ENCODE data around the gene CTNNBL1.
A peak's percentile ranks its signal among the peaks of the same experiment; 100 is the strongest.

CTNNBL1 gene

DNA sequence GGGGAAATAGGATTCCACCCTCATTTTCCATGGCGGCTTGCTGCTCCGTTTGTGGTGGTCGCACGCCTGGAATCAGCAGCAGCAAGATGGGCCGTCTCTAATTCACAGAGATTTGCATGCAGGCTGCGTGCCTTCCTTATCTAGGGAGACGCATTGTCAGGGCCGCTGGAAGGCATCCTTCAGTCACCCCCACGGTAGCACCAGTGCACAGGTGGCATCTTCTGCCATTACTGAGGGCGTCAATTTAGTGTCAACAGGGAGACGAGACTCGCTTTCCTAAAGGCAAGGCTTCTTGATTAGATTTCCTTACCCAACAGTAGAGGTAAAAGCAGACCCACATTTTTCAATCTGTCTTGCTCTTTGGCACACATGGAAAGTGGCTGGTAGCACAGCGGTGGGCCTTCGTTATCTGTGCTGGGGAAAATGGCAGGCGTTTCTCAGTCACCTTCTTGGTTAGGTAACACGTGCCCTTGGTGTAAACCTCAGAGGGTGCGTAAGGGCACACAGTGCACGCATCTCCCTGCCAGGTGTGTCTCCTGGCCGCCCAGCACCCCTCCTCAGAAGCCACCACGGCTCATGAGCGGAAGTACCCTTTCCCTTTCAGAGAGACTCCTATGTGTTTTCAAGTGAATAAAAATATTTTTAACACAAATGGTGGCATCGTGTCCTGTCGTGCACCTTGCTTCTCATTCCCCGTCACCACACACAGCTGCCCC, 181.8 kb downstream of the CTNNBL1 start:
- Histone ChIP-seq H3K27ac (no peak overlapping the region), H3K36me3 (peaks cover 5% of the 10 kb centered on the region), H3K9me3 (ENCODE audit: severe bottlenecking) (no peaks in the 10 kb centered on the region), H3K4me3 (ENCODE audit: low read depth, low read length) (no peak overlapping the region), H3K27me3 (ENCODE audit: insufficient read depth, low read depth, severe bottlenecking) (no peaks in the 10 kb centered on the region)
- TF ChIP-seq, protein P1, sequence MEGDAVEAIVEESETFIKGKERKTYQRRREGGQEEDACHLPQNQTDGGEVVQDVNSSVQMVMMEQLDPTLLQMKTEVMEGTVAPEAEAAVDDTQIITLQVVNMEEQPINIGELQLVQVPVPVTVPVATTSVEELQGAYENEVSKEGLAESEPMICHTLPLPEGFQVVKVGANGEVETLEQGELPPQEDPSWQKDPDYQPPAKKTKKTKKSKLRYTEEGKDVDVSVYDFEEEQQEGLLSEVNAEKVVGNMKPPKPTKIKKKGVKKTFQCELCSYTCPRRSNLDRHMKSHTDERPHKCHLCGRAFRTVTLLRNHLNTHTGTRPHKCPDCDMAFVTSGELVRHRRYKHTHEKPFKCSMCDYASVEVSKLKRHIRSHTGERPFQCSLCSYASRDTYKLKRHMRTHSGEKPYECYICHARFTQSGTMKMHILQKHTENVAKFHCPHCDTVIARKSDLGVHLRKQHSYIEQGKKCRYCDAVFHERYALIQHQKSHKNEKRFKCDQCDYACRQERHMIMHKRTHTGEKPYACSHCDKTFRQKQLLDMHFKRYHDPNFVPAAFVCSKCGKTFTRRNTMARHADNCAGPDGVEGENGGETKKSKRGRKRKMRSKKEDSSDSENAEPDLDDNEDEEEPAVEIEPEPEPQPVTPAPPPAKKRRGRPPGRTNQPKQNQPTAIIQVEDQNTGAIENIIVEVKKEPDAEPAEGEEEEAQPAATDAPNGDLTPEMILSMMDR (IDR thresholded peaks at IDR 0.05; ENCODE audit: low read depth, low read length) = no peak
- no peak for DNase-seq

DNA sequence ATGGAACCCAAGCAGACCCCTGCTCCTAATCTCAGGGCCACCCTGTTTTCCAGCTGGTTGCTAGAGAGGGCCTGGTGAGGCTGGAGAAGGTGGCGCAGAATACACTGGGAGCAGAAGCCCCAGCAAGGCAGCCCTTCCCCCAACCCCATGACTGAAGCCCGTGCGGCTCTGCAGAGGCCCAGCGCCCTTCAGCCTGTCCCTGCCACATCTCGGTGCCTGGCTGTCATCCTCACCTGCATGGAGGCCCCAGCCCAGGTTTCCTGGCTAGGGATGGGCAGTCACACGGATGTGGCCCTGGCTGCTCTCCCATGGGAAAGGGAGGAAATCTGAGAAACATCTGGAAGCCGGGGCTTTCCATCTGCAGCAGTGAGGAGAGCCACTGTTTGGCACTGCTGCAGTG, 183.0 kb downstream of the CTNNBL1 start:
- Histone ChIP-seq H3K27me3 (ENCODE audit: insufficient read depth, low read depth, severe bottlenecking) (no peaks in the 10 kb centered on the region), H3K9me3 (ENCODE audit: severe bottlenecking) (no peaks in the 10 kb centered on the region), H3K27ac (no peak overlapping the region), H3K36me3 (peaks cover 5% of the 10 kb centered on the region), H3K4me3 (ENCODE audit: low read depth, low read length) (no peak overlapping the region)
- no peak for DNase-seq
- TF ChIP-seq, protein P1 (IDR thresholded peaks at IDR 0.05; ENCODE audit: low read depth, low read length) = no peak

DNA sequence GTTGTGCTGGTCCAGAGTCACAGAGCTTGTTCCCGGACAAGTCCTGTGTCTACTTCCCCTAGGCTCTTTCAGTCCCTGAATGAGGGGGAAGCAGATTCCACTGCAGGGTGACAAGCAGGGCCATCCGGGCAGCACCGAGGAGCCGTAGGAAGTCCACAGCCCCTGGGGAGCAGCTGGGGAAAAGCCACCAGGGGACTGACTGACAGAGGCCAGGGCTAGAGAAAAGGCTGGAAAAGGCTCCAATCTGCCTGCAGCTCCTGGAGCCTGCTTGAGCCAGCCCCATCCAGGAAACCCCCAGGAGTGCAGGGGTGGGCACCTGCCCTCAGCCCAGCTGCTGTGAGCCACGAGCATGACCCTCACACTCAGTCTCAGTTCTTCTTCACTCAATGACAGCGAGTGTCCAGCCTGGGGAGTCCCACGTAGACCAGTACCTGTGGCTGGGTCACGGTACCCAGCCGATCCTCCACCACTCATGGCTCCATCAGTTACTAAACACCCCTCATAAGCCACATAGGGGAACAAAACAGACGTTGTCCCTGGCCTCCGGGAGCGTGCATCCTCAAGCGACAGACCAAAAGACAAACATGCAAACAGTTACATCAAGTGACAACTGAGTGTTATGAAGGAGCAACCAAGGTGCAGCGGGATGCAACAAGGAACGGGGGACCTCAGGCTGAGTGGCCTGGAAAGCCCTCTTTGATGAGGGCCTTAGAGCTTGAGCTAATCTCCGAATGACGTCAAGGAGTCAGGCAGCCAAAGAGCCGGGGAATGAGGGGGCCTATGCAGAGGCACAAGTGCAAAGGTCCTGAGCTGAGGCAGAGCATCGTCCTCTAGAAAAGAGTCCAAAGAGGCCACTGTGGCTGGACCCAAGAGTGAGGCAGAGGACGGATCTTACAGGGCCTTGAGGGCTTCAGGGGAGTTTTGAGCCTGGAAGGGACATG, 184.3 kb downstream of the CTNNBL1 start:
- Histone ChIP-seq H3K9me3 (ENCODE audit: severe bottlenecking) (no peaks in the 10 kb centered on the region), H3K36me3 (peaks cover 5% of the 10 kb centered on the region), H3K4me3 (ENCODE audit: low read depth, low read length) (no peak overlapping the region), H3K27ac (peak overlapping the region; percentile 49; the same call in 1 of the 2 replicates), H3K27me3 (ENCODE audit: insufficient read depth, low read depth, severe bottlenecking) (no peaks in the 10 kb centered on the region)
- DNase-seq = peak; percentile 77
- TF ChIP-seq, protein P1 (IDR thresholded peaks at IDR 0.05; ENCODE audit: low read depth, low read length) = no peak

DNA sequence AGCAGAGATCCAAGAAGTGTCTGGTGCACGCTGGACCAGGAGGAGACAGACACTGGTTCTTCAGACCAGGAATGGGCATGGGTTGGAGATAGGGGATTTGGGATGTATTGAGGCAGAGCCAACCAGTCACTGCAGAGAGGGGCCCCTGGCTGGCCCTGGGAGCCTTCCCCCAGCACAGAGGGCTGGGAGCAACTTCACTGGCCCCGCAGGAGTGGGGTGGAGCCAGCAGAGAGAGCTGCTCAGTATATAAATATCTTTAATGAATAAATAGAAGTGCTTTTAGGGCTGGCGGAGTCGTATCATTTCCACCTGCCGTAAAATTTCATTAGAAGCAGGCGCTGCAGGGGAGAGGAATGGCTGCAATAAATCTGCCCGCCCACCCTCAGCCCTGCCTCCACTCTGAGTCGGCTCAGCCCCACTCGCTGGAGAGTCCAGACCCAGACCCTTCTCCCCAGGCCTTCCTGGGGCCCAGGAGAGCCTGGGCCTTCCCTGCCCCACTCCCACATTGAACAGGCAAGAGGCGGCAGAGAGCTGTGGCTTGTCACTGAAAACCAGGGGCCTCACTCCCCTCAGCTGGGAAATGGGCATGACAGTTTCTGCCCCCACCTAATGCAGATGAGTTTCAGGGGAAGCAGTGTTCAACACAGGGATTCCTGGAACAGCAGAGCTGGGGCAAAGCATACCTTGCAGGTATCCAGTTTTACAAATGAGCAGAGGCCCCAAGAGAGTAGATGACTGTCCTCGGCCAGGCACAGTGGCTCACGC, 185.2 kb downstream of the CTNNBL1 start:
- H3K27me3 ChIP-seq (ENCODE audit: insufficient read depth, low read depth, severe bottlenecking) = no peaks in the 10 kb centered on the region
- no peak overlapping the region for H3K4me3 ChIP-seq (ENCODE audit: low read depth, low read length)
- no peak for DNase-seq
- H3K9me3 ChIP-seq (ENCODE audit: severe bottlenecking) = no peaks in the 10 kb centered on the region
- TF ChIP-seq, protein P1 (IDR thresholded peaks at IDR 0.05; ENCODE audit: low read depth, low read length) = no peak
- no peaks in the 10 kb centered on the region for H3K36me3 ChIP-seq
- peak overlapping the region; percentile 49 for H3K27ac ChIP-seq

DNA sequence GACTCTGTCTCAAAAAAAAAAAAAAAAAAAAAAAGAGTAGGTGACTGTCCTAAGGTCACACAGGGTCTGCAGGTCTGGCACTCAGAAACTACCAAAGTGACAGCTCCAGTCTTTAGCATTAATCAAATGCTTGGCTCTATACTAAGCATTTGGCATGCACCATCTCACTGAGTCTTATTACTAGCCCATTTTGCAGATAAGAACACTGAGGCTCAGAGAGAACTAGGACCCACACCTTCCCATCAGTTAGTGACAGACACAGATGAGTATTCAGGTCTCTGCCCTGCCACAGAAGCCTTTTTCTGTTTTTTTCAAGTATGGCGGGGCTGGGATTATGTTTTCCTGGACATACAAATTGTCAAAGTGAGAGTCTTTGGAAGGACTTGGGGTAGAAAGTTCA, 186.0 kb downstream of the CTNNBL1 start:
- TF ChIP-seq, protein P1 (IDR thresholded peaks at IDR 0.05; ENCODE audit: low read depth, low read length) = no peak
- H3K27me3 ChIP-seq (ENCODE audit: insufficient read depth, low read depth, severe bottlenecking) = no peaks in the 10 kb centered on the region
- no peaks in the 10 kb centered on the region for H3K36me3 ChIP-seq
- DNase-seq = no peak
- H3K27ac ChIP-seq = peak overlapping the region; percentile 53
- H3K4me3 ChIP-seq (ENCODE audit: low read depth, low read length) = no peak overlapping the region
- H3K9me3 ChIP-seq (ENCODE audit: severe bottlenecking) = no peaks in the 10 kb centered on the region

Measured in WERI-Rb-1 (cell line).